Tibial nerve (tissue), 4 donors: Measurements from ENCODE around the gene SPOCK1.

Experiments
- EP300 ChIP-seq, 2 donors: sonication (generic); formaldehyde crosslinking; IDR thresholded peaks; one replicate each; pipeline ENCODE4 v1.6.1; 2017; ENCODE audit warnings: antibody characterized with exemption in 2 of 2, mild to moderate bottlenecking in 1 of 2
- POLR2A ChIP-seq, 2 donors: fragments of 450-650 bp; IDR thresholded peaks; one replicate each; pipeline ENCODE4 v1.6.1; 2017; ENCODE audit warnings: antibody characterized with exemption in 2 of 2, mild to moderate bottlenecking in 2 of 2, moderate library complexity in 2 of 2
- TF ChIP-seq, protein P1 (sequence below), 5 experiments: fragments of 200-600 bp in 3 of 5; fragments of 450-650 bp in 2 of 5; sonication (generic) in 3 of 5; IDR thresholded peaks; one replicate each; pipeline ENCODE4 v1.5.1; 2016 to 2019; ENCODE audit warnings: antibody characterized with exemption in 5 of 5, mild to moderate bottlenecking in 3 of 5, moderate library complexity in 2 of 5

- TF ChIP-seq, protein P1, sequence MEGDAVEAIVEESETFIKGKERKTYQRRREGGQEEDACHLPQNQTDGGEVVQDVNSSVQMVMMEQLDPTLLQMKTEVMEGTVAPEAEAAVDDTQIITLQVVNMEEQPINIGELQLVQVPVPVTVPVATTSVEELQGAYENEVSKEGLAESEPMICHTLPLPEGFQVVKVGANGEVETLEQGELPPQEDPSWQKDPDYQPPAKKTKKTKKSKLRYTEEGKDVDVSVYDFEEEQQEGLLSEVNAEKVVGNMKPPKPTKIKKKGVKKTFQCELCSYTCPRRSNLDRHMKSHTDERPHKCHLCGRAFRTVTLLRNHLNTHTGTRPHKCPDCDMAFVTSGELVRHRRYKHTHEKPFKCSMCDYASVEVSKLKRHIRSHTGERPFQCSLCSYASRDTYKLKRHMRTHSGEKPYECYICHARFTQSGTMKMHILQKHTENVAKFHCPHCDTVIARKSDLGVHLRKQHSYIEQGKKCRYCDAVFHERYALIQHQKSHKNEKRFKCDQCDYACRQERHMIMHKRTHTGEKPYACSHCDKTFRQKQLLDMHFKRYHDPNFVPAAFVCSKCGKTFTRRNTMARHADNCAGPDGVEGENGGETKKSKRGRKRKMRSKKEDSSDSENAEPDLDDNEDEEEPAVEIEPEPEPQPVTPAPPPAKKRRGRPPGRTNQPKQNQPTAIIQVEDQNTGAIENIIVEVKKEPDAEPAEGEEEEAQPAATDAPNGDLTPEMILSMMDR (IDR thresholded peaks at IDR 0.05), result no peak
- TF ChIP-seq POLR2A (IDR thresholded peaks at IDR 0.05) (no peak), EP300 (IDR thresholded peaks at IDR 0.05) (no peak)
Measured at GRCh38 chr5:137506296-137506695, 7.2 kb upstream of the SPOCK1 start.
